ENCODE results near the gene GUCA2A.

GUCA2A gene

DNA sequence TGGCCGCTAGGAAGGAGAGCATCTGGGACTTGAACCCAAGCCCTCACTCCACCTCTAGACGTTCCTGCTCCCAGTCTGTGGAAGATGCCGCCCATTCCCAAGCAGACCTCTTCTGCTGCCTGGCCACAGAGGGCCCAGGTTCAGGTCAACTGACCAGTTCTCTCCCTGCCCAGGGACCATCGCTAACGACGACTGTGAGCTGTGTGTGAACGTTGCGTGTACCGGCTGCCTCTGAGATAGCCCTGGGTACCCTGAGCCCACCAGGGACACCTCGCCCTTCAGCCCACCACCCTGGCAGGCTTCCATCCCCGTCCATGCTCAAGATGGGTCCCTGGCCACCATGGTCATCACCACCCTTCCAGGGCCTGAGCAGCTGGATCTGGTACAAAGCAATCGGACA lies 9.2 kb downstream of the GUCA2A start:
- Histone ChIP-seq H3K27ac (no peak overlapping the region), H3K4me3 (IDR thresholded peaks at IDR 0.05; ENCODE audit: insufficient read depth, low read depth, low read length) (no peak overlapping the region), H3K79me2 (ENCODE audit: insufficient read depth, low read depth) (no peaks in the 10 kb centered on the region), H3K4me2 (no peak overlapping the region), H3K36me3 (ENCODE audit: insufficient read depth) (no peaks in the 10 kb centered on the region), H4K20me1 (ENCODE audit: insufficient read depth) (no peaks in the 10 kb centered on the region), H3K4me1 (ENCODE audit: low read depth, poor library complexity, severe bottlenecking) (no peaks in the 10 kb centered on the region), H2AFZ (ENCODE audit: low read depth) (no peak overlapping the region), H3K9ac (no peak overlapping the region), H3K27me3 (ENCODE audit: insufficient read depth, low read depth) (no peaks in the 10 kb centered on the region)
- TF ChIP-seq, protein P1, sequence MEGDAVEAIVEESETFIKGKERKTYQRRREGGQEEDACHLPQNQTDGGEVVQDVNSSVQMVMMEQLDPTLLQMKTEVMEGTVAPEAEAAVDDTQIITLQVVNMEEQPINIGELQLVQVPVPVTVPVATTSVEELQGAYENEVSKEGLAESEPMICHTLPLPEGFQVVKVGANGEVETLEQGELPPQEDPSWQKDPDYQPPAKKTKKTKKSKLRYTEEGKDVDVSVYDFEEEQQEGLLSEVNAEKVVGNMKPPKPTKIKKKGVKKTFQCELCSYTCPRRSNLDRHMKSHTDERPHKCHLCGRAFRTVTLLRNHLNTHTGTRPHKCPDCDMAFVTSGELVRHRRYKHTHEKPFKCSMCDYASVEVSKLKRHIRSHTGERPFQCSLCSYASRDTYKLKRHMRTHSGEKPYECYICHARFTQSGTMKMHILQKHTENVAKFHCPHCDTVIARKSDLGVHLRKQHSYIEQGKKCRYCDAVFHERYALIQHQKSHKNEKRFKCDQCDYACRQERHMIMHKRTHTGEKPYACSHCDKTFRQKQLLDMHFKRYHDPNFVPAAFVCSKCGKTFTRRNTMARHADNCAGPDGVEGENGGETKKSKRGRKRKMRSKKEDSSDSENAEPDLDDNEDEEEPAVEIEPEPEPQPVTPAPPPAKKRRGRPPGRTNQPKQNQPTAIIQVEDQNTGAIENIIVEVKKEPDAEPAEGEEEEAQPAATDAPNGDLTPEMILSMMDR (conservative IDR thresholded peaks at IDR 0.05; ENCODE audit: low read depth, low read length): no peak

DNA sequence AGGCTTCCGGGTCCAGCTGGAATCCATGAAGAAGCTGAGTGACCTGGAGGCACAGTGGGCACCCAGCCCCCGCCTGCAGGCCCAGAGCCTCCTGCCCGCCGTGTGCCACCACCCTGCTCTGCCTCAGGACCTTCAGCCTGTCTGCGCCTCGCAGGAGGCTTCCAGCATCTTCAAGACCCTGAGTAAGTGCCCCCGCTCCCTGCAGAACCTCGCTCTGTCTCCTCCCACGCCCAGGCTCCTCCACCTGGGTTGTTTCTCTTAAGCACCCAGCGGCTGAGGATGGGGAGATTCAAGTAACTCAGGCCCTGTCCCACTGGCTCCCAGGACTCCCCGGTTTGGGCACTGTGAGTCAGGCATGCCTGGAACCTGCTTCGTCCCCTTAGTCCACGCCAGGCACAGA lies 9.9 kb downstream of the GUCA2A start:
- Histone ChIP-seq H3K9ac (no peak overlapping the region), H3K27ac (no peak overlapping the region), H3K27me3 (ENCODE audit: insufficient read depth, low read depth) (no peaks in the 10 kb centered on the region), H3K79me2 (ENCODE audit: insufficient read depth, low read depth) (no peaks in the 10 kb centered on the region), H2AFZ (ENCODE audit: low read depth) (no peak overlapping the region), H3K36me3 (ENCODE audit: insufficient read depth) (no peaks in the 10 kb centered on the region), H3K4me1 (ENCODE audit: low read depth, poor library complexity, severe bottlenecking) (no peaks in the 10 kb centered on the region), H3K4me2 (no peak overlapping the region), H3K4me3 (IDR thresholded peaks at IDR 0.05; ENCODE audit: insufficient read depth, low read depth, low read length) (no peak overlapping the region), H4K20me1 (ENCODE audit: insufficient read depth) (no peaks in the 10 kb centered on the region)
- TF ChIP-seq, protein P1 (conservative IDR thresholded peaks at IDR 0.05; ENCODE audit: low read depth, low read length): no peak

DNA sequence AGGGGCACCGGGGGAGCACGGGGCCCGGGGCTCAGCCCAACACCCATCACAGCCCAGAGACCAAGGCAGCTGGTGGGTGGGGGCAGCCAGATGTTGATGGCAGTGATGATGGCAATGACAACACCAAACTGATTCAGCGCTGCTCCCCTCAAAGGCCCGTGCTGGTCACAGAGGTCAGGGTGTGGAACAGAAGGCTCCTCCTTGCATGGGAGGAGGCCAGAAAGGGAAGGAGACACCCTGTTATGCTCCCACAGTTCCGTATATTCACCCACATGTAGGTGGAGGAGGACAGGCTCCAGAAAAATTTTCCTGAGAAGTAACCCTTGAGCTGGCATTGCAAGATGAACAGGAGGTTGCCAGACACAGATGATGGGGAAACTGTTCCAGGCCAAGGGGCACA lies 10.9 kb downstream of the GUCA2A start:
- Histone ChIP-seq H3K27ac (no peak overlapping the region), H3K27me3 (ENCODE audit: insufficient read depth, low read depth) (no peaks in the 10 kb centered on the region), H3K36me3 (ENCODE audit: insufficient read depth) (no peaks in the 10 kb centered on the region)

DNA sequence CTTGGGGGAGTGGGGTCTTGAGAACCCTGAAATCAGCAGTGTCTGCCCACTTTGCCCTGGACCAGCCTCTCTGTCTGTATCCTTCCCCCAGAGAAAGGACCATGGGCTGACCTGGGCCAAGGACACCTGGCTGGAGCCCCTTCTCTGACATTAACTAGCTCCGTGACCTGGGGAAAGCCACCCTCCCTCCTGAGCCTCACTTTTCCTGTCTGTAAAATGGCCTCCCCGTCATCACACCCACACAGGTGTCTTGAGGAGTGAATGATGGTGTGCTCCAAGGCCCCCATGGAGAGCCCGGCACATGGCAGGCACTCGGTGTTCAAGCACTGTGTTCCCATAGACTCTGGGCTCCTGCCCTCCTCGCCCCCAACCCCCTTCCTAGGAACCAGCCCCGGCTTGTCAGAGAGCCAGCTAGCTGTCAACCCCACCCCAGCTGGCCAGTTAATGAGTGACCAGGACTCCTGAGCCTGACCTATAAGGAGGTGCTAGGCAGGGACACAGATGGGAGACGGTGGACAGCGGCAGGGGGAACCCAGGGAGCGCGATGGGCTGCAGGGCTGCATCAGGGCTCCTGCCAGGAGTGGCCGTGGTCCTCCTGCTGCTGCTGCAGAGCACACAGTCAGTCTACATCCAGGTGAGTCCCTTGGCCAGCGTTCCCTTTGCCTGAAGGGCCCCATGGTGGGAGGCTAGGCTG lies 11.5 kb downstream of the GUCA2A start, which contains the start of gene GUCA2B:
Gene GUCA2B, plus strand, starts transcription at position 504 of the 694 bp plus-strand sequence. Its CDS starts 41 bp downstream, at position 545.
- Histone ChIP-seq H3K9ac (no peak within 1 kb of the TSS), H4K20me1 (ENCODE audit: insufficient read depth) (no peaks in the 10 kb centered on the region), H3K4me2 (no peak within 1 kb of the TSS), H3K27me3 (ENCODE audit: insufficient read depth, low read depth) (no peaks in the 10 kb centered on the region), H3K27ac (no peak within 1 kb of the TSS), H3K36me3 (ENCODE audit: insufficient read depth) (no peaks in the 10 kb centered on the region), H3K4me3 (IDR thresholded peaks at IDR 0.05; ENCODE audit: insufficient read depth, low read depth, low read length) (no peak within 1 kb of the TSS), H3K4me1 (ENCODE audit: low read depth, poor library complexity, severe bottlenecking) (no peaks in the 10 kb centered on the region), H2AFZ (ENCODE audit: low read depth) (no peak within 1 kb of the TSS), H3K79me2 (ENCODE audit: insufficient read depth, low read depth) (no peaks in the 10 kb centered on the region)
- TF ChIP-seq, protein P1 (conservative IDR thresholded peaks at IDR 0.05; ENCODE audit: low read depth, low read length): no peak

More for the DNA sequence above, 10.9 kb downstream of the GUCA2A start:
- Histone ChIP-seq H3K79me2 (ENCODE audit: insufficient read depth, low read depth) (no peaks in the 10 kb centered on the region), H3K4me3 (IDR thresholded peaks at IDR 0.05; ENCODE audit: insufficient read depth, low read depth, low read length) (no peak overlapping the region), H4K20me1 (ENCODE audit: insufficient read depth) (no peaks in the 10 kb centered on the region), H3K4me1 (ENCODE audit: low read depth, poor library complexity, severe bottlenecking) (no peaks in the 10 kb centered on the region), H3K4me2 (no peak overlapping the region), H3K9ac (no peak overlapping the region), H2AFZ (ENCODE audit: low read depth) (no peak overlapping the region)
- TF ChIP-seq, protein P1 (conservative IDR thresholded peaks at IDR 0.05; ENCODE audit: low read depth, low read length): no peak
